GM18499 (cell line): ENCODE results near the gene AKNAD1.

Source experiments
- ATAC-seq: cut with Tn5 transposase; IDR thresholded peaks from one replicate; pipeline ENCODE4 v1.9.1; 2021; ENCODE audit warnings: moderate number of reproducible peaks; ENCODE audit not compliant: insufficient read depth, unreplicated experiment

Gene AKNAD1

GRCh38 chr1:108871050-108871724 lies 14.3 kb upstream of the AKNAD1 start:
- ATAC-seq = no peak

GRCh38 chr1:108865316-108865910 lies 8.5 kb upstream of the AKNAD1 start:
- no peak for ATAC-seq

- ATAC-seq = no peak
These were observed 7.1 kb upstream of the AKNAD1 start for GRCh38 chr1:108863984-108864383.

- ATAC-seq = no peak
These were observed 6.0 kb upstream of the AKNAD1 start for GRCh38 chr1:108862698-108863477.

GRCh38 chr1:108862017-108862610 lies 5.2 kb upstream of the AKNAD1 start:
- ATAC-seq = no peak

- no peak for ATAC-seq
These were observed 4.7 kb upstream of the AKNAD1 start for GRCh38 chr1:108861566-108861965.

GRCh38 chr1:108860190-108860907 lies 3.5 kb upstream of the AKNAD1 start:
- no peak for ATAC-seq

- no peak for ATAC-seq
These were observed 1.5 kb upstream of the AKNAD1 start for GRCh38 chr1:108858230-108858950.

- no peak for ATAC-seq
These were observed 2.5 kb downstream of the AKNAD1 start for GRCh38 chr1:108854221-108855019.

GRCh38 chr1:108852221-108852975 lies 4.5 kb downstream of the AKNAD1 start:
- no peak for ATAC-seq

GRCh38 chr1:108851567-108851966 lies 5.3 kb downstream of the AKNAD1 start:
- ATAC-seq = no peak

GRCh38 chr1:108850929-108851328 lies 6.0 kb downstream of the AKNAD1 start:
- no peak for ATAC-seq

- ATAC-seq = no peak
These were observed 8.1 kb downstream of the AKNAD1 start for GRCh38 chr1:108848806-108849205.

- no peak for ATAC-seq
These were observed 9.4 kb downstream of the AKNAD1 start for GRCh38 chr1:108847494-108847893.

GRCh38 chr1:108845991-108846390 lies 10.9 kb downstream of the AKNAD1 start:
- no peak for ATAC-seq

- no peak for ATAC-seq
These were observed 11.4 kb downstream of the AKNAD1 start for GRCh38 chr1:108845446-108845845.

- ATAC-seq = no peak
These were observed 13.3 kb downstream of the AKNAD1 start for GRCh38 chr1:108843390-108844137.
